Measurements from ENCODE around the gene CPEB4.

Gene CPEB4

DNA sequence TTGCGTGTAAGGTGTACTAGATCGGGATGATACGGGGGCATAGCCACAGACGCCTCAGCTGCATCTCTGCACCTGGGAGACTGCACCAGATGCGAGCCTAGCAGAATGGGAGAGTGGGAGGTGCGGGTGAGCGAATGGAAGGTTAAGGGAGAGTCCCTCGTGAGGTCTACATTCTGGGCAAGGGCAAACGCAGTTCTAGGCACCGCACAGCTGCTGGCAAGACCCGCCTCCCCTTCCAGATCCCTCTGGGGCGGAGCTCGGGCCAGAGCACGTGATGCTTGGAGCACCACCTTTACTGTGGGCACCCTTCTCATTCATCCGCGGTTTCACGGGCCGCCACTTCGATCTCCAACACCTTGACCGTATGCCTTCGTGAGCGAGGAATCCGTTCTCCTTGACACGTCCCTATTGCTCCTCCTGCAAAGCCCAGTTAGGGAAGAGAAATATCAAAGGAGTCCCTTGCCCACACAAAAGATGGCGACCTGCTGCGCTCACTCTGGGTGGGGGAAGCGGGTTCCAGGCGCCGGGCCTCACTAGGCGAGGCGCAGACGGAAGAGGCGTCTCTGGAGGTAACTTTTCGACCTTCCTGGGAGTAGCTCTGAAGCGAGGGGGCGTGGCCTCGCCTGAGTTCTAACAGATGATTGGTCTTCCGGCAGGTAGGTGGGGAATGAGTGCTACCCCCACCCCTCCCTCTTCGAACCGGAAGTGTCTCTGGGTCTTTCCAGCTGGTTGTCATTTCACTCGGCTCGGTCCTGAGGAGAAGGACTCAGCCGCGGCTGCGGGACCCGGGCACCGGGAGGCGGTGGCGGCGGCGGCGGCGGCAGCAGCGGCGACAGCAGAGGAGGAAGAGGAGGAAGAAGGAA lies at the start of gene CPEB4:
Gene CPEB4 (plus strand): TSS at position 740 of the 863 bp plus-strand sequence. CDS start 1,385 bp downstream, outside the sequence.
- DNase-seq (ENCODE audit: low read depth), result peak; percentile 86

DNA sequence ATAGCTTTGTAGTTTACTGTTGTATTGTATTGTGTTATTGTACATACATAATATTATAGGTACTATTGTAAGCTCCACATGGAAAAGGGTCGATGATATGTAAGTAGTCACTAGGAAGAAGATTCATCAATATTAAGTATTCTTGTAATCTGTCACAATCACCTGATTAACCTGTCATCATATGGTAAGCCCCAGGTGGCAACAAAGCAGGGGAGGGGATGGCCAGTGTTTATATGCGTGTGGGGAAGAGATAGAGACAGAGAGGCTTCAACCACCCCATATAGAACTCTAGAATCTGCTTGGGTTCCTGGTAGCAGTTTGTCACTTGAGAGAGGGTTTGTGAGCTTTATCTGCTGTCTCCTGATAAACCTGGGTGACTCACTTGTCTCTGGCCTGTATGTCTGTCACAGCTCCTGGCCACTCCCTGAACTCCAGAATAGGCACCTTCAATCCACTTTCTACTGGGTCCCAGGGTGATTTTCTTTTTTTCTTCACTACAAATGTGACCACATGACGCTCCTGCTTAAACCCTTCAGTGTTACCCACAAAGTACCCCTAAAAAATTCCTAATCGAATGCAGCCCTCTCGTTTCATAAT lies 48.9 kb upstream of the CPEB4 start:
- DNase-seq (ENCODE audit: low read depth), result no peak

DNA sequence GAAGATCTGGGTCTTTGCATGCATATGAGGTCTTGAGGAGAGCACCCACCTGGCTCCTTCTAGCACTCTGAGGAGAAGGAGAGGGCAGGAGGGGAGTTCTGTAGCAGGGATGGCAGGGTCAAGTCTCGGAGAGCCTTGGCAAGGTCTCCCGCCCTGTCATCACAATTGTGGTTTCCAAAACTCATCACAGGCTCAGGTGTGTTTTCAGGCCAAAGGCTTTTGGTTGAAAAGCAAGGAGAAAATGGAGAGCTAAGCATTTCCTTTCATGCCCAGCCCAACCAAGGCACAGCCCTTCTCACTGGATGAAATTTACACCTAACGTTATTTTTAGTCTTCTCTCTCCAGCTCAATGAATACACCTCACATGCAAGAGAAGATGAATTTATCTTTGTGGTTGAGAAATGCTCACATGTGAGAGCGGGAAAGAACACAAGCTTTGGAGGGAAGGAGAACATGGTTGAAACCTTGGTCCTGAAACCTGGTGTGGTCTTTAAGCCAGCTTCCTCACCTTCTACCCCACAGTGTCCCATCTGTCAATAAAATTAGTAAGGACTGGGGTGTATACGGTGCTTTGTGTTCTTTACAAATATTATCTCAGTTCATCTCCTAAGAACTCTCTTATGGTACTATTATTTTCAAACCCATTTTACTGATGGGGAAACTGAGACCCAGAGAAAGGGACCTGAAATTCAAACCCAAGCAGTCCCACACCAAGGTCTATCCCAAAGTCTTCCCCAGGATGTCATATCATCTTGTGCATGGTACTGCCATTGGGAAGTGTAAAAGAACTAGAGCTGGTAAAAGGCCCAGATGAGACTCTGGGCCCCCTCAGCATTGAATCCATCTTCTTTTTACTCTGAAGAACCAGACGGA lies 47.8 kb upstream of the CPEB4 start:
- DNase-seq (ENCODE audit: low read depth), result no peak

DNA sequence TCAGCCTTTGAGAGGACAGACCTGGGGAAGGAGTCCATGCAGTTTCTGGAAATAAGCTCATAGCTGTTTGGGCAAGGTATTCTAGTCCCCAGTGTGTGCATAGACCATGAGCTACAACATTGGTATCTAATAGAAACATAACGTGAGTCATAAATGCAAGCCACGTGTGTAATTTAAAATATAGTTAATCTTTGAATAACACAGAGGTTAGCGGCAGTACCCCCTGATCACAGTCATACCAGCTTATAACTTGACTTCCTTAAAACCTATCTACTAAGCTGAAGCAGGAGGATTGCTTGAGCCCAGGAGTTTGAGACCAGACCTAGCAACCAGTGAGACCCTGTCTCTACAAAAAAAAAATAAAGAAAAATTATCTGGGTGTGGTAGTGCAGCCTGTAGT lies 46.4 kb upstream of the CPEB4 start:
- no peak for DNase-seq (ENCODE audit: low read depth)

DNA sequence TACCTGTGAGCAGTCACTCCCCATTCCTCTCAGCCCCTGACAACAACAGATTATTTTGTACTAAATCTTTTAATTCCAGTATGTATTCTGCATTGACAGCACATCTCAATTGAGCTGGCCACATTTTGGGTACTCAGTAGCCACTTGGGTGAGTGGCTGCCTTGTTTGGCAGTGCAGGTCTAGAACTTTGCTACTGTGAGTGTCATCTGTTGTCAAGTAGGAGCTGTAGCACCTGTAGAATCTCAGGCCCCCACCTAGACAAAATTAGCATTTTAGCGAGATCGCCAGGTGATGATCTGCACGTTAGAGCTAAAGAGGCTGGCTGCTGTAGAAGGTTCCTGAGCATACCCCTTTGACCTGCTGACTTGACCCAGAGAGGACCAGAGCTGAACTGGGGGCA lies 44.4 kb upstream of the CPEB4 start:
- no peak for DNase-seq (ENCODE audit: low read depth)

DNA sequence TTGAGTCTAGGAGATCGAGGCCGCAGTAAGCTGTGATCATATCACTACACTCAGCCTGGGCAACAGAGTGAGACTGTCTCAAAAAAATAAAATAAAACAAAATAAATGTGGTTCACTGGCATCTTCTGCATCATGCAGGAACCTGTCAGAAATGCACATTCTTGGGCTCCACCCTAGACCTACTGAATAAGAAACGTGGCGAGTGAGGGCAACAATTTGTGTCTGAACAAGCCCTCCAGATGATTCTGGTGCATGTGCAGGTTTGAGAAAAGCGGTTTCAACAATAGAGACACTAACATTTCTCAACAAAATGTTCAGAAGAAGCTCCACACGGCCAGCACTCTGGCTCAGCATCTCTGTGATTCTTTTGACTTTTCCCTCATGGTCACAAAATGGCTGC lies 42.8 kb upstream of the CPEB4 start:
- DNase-seq (ENCODE audit: low read depth), result no peak

DNA sequence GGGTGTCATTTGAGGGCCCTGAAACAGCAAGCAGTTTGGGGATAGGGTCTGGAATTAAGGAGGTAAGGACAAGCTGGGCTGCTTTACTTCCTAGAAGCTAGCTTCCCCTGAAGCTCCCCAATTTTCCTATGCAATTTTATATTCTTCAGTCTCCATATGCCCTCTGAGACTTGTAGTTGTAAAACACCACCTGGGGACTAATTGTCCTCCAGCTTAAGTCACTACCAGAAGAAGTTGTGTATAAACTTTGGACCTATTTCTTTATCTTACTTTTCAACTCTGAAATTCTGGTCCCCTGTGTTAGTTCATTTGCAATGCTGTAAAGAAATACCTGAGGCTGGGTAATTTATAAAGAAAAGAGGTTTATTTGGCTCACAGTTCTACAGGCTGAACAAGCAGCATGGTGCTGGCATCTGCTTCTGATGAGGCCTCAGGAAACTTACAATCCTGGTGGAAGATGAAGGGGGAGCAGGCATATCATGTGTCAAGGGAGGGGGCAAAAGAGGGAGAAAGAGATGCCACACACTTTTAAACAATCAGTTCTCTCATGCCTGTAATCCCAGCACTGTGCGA lies 41.1 kb upstream of the CPEB4 start:
- no peak for DNase-seq (ENCODE audit: low read depth)

DNA sequence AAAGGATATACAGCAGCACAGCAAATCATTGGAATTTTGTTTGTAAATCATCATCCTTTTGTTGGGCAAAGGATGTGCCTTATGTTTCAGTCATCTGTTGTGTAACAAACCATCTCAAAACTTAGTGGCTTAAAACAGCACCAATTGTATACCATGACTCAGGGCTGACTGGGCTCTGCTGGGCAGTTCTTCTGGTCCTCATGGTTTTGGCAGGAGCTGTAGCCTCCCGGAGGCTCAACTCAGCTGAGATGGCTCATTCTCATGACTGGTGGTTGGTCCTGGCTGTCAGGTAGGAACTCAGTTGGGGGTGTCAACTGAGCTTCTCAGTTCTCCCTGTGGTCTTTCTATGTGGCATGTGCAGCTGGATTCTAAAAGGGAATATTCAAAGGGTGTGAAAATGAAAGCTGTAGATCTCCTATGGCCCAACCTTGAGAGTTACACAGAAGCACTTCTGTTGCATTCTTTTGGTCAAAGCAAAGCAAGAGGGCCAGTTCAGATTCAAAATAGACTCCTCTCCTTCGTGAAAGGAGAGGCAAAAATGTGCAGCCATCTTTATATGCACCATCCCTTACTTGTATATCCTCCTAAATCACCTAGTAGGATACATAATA lies 39.1 kb upstream of the CPEB4 start:
- no peak for DNase-seq (ENCODE audit: low read depth)

DNA sequence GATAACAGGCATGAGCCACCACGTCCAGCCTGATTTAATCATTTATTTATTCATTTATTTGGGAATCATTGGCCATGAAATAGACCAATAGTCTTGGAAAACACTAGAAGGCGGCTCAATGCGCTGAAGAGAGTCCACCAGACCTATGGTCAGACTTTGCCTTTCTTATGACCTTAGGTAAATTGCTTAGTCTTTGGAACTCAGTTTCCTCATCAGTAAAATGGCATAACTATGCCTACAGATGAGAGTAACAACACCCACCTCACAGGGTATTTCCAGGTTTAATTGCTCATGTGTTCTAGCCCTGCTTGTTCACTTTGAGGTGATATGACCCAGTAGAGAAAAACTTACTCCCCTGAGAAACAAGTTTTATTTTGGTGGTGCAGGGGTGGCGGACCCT lies 38.2 kb upstream of the CPEB4 start:
- no peak for DNase-seq (ENCODE audit: low read depth)

DNA sequence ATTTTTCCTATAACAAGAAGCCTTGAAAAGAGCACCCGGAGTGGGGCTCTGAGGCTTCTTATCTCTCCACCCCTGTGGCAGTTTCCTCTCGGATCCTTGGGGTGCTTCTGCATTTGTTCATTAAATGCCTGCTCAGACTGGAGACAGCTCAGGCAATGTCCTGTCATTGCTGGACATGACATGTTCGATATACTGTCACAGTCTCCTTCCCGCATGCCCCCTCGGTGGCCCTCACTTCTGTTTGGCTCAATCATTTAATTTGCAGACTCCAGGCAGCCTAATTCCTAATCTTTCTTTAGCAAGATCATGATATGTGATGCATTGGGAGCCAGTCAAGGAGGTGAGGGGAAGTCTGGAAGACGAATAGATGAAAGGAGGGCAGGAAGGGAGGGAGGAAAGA lies 37.5 kb upstream of the CPEB4 start:
- DNase-seq (ENCODE audit: low read depth), result no peak

DNA sequence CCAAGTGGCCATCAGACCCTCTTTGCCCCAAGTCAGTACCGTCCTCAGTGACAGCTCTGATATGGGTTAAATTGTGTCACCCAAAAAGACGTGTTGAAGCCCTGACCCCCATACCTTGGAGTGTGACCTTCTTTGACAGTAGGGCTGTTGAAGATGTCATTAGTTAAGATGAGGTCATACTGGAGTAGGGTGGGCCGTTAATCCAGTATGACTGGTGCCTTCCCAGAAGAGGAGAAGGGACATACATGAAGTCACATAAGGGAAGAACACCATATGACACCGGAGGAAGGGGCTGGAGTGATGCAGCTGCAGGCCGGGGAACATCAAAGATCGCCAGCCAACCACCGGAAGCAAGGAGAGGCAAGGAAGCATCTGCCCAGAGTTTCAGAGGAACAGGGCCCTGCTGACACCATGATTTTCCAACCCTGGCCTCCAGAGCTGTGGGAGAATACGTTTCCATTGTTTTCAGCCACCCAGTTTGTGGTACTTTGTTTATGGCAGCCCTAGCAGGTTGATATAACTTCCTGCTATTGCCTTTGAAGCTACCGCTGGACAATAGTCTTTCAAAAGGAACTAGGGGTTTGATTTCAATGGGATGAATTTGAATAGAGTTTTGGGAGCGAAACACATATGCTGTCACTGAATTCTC lies 36.4 kb upstream of the CPEB4 start:
- no peak for DNase-seq (ENCODE audit: low read depth)

DNA sequence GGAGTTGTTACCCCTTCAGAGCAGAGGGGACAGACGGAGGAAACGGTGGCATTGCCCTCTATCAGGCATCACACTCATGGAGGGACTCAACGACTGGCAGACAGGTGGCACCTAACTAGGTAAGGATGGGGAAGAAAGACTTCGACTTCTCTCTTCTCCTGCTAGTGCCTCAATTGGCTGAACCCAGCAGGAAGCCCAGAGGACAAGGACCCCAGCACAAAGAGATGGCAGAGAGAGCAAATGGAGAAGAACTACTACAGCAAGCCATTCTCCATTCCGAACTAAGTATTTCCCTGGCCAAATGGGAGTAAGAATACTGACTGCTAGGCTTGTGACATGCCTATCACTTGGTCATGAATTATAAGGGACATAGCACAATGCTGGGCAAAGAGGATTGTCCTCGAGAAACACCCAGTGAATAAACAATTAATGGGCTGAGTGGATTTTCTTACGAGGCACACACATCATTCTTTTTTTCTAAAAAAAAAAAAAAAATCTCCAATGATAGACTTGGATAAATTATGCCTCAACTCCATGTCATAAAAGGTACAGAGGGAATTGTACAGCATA lies 35.3 kb upstream of the CPEB4 start:
- no peak for DNase-seq (ENCODE audit: low read depth)

DNA sequence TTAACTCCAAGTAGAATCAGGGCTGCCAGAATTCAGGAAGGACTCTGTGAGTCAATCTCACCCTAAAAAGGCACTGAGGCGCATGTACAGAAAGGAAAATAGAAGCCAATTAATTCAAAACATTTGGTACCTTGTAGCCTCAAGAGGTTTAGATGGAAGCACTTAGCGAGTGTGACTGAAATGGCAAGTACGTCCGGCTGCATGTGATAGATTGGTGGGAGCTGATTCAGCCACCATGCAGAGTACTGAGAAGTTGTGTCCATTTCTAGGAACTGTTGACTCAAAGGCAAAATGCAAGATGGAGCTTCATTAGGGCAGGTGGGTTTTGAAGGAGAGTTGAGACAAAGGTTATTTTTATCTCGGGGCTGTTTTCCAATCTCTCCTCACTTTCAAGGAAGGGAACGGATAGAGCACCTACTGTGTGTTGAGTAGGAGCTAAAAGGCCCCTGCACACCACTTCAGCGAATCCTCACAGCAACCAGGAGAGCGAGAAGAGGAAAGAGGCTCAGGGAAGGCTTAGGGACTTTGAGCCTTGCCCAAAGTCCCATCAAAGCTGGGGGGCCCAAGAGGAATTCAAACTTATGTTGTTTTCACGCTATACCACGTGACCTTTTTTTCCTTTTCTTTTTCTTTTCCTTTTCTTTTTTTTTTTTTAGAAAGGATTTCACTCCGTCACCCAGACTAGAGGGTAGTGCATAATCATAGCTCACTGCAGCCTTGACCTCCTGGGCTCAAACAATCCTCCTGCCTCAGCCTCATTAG lies 34.6 kb upstream of the CPEB4 start:
- DNase-seq (ENCODE audit: low read depth), result no peak

DNA sequence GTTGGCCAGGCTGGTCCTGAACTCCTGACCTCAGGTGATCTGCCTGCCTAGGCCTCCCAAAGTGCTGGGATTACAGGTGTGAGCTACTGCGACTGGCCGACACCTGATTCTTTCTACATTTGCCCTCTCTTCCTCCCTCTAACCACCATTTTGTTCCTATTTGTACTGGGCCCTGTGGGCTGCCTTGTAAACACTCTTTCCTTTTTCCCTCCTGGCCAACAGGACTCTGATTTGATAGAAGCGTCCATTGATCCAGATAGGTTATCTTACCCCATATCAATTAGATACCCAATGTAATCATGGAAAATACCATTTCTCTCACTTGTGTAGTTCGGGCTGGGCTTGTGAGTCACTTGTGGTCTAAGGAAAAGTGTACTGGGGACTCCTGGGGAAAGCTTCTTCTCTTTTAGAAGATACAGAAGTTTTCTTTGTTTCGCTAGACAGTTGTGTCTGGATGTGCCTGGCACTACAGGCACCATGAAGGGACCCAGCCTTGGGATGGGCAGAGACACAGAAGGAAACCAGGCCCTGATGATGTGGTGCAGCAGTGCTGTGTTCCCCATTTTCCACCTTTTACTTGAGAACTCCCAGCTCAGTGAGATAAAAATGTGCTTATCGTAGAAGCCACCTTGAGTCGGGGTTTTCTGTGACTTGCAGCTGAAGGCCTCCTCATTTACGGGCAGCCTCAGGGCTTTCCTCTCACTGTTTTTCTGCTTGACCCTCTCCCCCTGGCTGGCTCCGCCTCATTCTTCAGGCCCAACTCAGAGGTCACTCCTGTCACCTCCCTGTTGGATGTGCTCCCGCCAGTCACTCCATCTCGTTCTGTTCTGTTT lies 32.8 kb upstream of the CPEB4 start:
- DNase-seq (ENCODE audit: low read depth), result no peak

DNA sequence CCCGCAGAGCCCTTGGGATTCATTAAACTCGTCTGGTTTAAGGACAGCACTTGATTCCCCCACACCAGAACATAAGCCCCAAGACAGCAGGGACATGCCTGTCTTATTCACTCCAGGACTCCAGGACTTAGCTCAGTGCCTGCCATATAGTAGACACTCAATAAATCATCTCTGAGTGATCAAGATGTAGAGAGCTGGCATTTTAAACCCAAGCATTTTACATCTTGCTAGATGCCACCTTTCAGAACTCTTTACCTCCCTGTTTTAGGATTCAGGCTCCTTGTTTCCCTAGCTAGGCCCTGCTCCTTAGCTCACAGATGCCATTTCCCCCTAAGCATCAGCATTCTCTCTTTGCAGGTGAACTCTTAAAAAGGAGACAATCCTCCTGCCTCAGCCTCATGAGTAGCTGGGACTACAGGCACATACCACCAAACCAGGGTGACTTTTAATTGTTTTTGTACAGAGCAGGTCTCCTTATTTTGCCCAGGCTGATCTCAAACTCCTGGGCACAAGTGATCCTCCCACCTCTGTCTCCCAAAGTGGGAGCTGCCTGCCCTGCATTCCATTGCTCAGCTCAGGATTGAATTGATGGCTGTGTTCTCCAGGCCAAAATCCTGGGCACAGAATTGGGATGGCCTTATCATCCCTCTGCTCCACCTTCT lies 32.0 kb upstream of the CPEB4 start:
- no peak for DNase-seq (ENCODE audit: low read depth)

DNA sequence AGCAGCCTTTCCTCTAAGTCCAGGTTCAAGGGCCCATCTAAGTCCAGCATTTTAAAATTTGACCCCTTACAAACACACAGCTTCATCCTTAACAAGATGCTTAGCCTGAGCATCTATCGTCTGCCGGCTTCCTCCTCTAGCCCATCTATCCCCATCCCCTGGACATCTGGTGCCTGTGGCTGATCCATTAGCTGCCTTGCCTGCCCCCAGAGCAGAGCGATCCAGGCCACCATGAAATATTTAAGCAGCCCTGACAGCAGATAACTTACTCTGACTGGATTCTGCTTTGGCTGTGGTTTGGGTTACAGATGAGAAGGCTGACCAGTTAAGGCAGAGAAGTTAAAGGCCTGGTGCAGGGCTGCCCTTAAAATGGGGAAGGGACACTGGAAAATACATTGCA lies 30.9 kb upstream of the CPEB4 start:
- no peak for DNase-seq (ENCODE audit: low read depth)

DNA sequence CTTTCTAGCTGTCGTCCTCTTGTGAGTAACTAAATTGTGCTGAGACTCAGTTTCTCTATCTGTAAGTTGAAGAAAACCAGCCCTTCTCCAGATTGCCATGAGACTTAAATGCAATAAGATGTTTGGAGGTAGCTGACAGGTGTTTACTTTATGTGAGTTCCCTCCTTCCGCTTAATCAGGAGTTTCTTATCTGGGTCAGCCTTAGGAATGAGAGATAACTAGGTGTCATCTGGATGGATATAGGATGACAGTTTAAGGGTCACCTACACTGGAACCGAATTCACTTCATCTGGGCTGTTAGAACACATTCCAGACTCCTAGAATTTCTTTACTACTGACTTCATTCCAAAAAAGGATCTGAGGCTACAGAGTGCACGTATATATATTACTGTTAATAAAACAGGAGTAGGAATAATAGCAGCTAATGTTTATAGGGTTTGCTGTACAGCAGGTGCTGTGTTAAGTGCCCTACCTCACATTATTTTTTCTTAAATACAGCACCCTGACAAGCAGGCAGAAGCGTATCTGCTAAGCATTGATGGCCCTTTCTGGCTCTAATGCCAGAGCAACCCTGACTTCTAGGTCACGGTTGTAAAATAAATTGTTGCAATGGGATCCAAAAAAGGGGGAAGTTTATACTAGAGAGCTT lies 30.0 kb upstream of the CPEB4 start:
- no peak for DNase-seq (ENCODE audit: low read depth)

DNA sequence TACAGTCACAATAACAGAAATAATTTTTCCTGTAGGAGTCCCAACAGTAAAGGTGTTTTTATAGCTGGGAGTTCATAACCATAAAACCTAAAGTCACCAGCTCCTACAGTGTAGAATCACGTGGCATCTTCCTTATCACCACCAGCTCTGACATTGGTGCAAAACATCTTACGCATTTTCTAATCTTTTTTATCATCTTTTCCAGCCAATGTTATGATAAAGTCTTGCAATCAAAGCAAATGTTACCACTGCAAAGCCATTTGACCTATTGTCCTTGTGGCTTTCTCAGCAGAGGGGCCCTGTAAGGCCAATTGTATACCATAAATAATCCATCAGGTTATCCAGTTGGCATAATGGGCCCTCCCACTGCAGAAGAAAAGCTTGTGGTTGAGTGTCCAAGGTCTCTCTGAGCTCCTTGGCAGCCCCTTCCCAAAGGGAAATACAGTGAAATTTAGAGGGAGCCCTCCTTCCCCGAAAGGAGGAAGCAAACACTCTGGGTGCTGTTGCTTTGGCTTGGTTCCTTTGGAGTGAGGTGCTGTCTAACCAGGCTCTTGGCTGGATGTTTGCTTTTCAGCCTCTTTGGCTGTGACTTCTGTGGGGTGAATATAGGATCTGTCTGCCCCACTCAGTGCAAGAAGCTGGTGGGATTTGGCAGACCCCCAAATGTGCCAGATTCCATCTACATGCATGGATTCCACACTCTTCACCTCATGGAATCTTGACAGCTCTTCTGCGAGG lies 29.3 kb upstream of the CPEB4 start:
- DNase-seq (ENCODE audit: low read depth), result no peak
